Kidney (tissue), 14 donors: ENCODE measurements around the gene UNG. TPM values are rescaled to one million over a fixed set of nuclear protein-coding genes. Genes with fewer than 3 reads are reported as not detected.

Experiments used
- DNase-seq, 5 donors: peaks; one replicate each; pipeline ENCODE4 v3.0.0-alpha.2; 2013 to 2020
- FAIRE-seq: peaks from 2 replicates; lab custom pipeline; 2012; peaks lifted over from hg19 to GRCh38; lab: Jason Lieb, UNC
- H3K27ac ChIP-seq, 2 donors: one replicate each; pipeline ENCODE4 v1.7.0; 2013; ENCODE audit warnings: low read depth in 2 of 2, low read length in 2 of 2, inconsistent platforms in 1 of 2
- H3K27me3 ChIP-seq: one replicate; pipeline ENCODE4 v1.7.1; 2013; ENCODE audit warnings: low read length, inconsistent platforms; ENCODE audit not compliant: control insufficient read depth, insufficient read depth
- H3K36me3 ChIP-seq, 3 donors: one replicate each; pipeline versions ENCODE4 v1.7.0 to v1.7.1; 2013; ENCODE audit warnings: low read length in 3 of 3, control low read depth in 1 of 3, inconsistent platforms in 1 of 3; ENCODE audit not compliant: insufficient read depth in 3 of 3, control insufficient read depth in 2 of 3
- H3K4me1 ChIP-seq, 3 donors: one replicate each; pipeline versions ENCODE4 v1.7.0 to v1.7.1; 2013; ENCODE audit warnings: low read length in 3 of 3, inconsistent platforms in 1 of 3, low read depth in 1 of 3; ENCODE audit not compliant: control insufficient read depth in 2 of 3, insufficient read depth in 2 of 3
- H3K4me3 ChIP-seq, 3 donors: one replicate each; pipeline versions ENCODE4 v1.7.0 to v1.8.1; 2013; ENCODE audit warnings: low read length in 3 of 3, control low read depth in 1 of 3, inconsistent platforms in 1 of 3
- H3K9ac ChIP-seq, 3 donors: one replicate each; pipeline versions ENCODE4 v1.7.0 to v1.7.1; 2013; ENCODE audit warnings: low read length in 3 of 3, control low read depth in 1 of 3, inconsistent platforms in 1 of 3
- H3K9me3 ChIP-seq, 3 donors: one replicate each; pipeline versions ENCODE4 v1.7.0 to v1.7.1; 2013; ENCODE audit warnings: low read length in 3 of 3, control low read depth in 1 of 3, inconsistent platforms in 1 of 3; ENCODE audit not compliant: control insufficient read depth in 2 of 3, insufficient read depth in 1 of 3
- intact Hi-C: fragments of 100-400 bp; cut with DNase I; formaldehyde crosslinking; loops from one replicate; pipeline ENCODE4 v1.11.1; 2022
- polyA plus RNA-seq: library from polyadenylated mRNA; stranded (reverse); fragments of 350-450 nt; fragmentation: Illumina TruSeq; extraction: RNeasy Lipid Tissue Mini Kit (QIAGEN cat#74804); gene quantifications from one replicate; pipeline ENCODE4 v1.2.3, GENCODE V29; 2014; ENCODE audit warnings: low read depth, low replicate concordance; ENCODE audit not compliant: insufficient read depth
- total RNA-seq: library from RNA; stranded (reverse); fragmentation: NEBNext Ultra II Directional; extraction: Animal tissue kit (Norgen Biotek cat#: 25700); gene quantifications from one replicate; pipeline ENCODE4 v1.2.1, GENCODE V29; 2021
- TF ChIP-seq, protein P1 (sequence below): IDR thresholded peaks from 3 replicates; pipeline ENCODE4 v1.5.1; 2012; ENCODE audit warnings: mild to moderate bottlenecking, moderate library complexity, borderline replicate concordance; ENCODE audit not compliant: insufficient read depth; ENCODE audit errors: extremely low read depth
- donor health status: control.
- donor health status: control.
- donor health status: control.
- donor health status: control.
- donor health status: control.
- donor health status: DM: yes; HTN: yes; CAD: no.
- donor health status: Normal renal cell carcinoma (clear cell type).

UNG gene
- total and polyA plus RNA-seq, 2 donors from 2014 or later = 24.9 to 30.3 TPM

DNA sequence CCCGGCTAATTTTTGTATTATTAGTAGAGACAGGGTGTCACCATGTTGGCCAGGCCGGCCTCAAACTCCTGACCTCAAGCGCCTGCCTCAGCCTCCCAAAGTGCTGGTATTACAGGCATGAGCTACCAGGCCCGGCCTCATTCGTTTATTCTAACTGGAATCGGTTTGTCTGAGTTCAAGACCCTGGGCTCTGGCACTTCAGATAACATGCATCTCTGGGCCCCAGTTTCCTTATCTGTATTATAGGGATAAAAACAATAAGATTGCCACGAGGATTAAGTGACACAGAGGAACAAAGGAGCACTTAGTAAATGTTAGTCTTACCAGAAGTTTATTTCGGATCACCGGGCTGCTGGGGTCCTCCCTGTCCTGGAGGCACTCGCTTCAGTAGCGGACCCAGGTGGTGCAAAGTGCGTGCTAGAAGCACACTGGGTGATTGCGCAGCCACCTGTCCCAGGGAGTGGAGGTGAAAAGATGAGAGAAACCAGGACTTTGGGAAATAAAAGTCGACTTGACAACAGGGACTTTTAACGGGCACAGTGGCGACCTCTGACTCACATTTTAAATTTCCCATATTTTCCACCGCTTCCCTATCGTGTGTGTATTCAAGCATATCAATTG, 56.5 kb downstream of the UNG start:
- no peak for FAIRE-seq
- H3K36me3 ChIP-seq = no peaks in the 10 kb centered on the region
- H3K4me3 ChIP-seq = peak overlapping the region; percentile 51 to 84 (median 65)
- no peaks in the 10 kb centered on the region for H3K27me3 ChIP-seq
- peak overlapping the region; percentile 34 to 41 (median 35) for H3K9ac ChIP-seq
- peak in 2 of 5 donors; percentile 54 to 69 for DNase-seq
- peak overlapping the region; percentile 49 to 75 for H3K27ac ChIP-seq
- peaks cover 0 to 15% (median 10%) of the 10 kb centered on the region in 3 donors for H3K4me1 ChIP-seq
- TF ChIP-seq, protein P1, sequence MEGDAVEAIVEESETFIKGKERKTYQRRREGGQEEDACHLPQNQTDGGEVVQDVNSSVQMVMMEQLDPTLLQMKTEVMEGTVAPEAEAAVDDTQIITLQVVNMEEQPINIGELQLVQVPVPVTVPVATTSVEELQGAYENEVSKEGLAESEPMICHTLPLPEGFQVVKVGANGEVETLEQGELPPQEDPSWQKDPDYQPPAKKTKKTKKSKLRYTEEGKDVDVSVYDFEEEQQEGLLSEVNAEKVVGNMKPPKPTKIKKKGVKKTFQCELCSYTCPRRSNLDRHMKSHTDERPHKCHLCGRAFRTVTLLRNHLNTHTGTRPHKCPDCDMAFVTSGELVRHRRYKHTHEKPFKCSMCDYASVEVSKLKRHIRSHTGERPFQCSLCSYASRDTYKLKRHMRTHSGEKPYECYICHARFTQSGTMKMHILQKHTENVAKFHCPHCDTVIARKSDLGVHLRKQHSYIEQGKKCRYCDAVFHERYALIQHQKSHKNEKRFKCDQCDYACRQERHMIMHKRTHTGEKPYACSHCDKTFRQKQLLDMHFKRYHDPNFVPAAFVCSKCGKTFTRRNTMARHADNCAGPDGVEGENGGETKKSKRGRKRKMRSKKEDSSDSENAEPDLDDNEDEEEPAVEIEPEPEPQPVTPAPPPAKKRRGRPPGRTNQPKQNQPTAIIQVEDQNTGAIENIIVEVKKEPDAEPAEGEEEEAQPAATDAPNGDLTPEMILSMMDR = no peak
- no peaks in the 10 kb centered on the region for H3K9me3 ChIP-seq
- intact Hi-C loops = no loop called here

DNA sequence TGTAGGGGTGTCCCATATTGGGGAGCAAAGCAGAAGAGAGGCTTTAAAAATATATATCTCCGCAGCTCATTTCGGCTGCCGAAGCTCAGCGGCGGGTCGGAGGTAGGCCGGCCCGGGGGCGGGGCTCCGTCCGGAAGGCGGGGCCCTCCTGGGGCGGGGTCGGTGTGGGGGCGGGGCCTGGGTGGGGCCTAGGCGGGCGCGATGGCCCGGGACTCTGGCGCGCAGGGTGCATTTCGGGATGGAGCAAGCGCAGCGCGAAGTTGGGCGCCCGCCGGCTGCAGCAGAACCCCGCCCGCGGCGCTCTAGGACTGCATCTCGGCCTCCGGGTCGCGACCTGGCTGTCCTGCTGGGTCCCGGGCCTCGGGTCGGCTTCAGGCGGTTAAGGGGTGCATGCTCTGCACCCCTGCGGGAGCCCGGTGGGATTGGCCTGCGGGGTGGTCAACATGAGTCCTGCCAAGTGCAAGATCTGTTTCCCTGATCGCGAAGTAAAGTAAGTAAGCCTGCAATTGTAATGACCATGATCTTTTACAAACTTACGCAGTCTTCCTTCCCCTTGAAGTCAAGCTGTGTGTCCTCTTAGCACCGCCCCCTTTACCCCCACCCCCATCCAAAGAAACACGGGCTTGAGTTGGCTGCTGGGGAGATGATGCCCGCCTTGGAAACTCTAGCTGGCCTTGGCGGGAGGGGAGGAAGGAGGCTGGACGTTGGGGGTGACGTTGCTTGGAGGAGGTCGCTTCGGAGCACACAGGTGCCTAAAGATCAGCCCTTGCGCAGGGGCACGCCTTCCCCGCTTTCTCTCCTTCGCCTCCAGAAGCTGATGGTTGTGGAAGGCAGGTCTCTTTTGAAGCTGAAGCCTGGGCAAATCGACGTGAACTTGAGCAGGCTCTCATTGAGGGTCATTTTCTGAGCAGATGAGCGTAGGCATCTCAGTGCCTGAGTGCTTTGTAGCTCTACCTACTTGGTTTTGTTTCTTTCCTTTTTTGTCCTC, 57.3 kb downstream of the UNG start:
- H3K9me3 ChIP-seq = no peaks in the 10 kb centered on the region
- no peaks in the 10 kb centered on the region for H3K27me3 ChIP-seq
- no peaks in the 10 kb centered on the region for H3K36me3 ChIP-seq
- FAIRE-seq = no peak
- DNase-seq = peak; percentile 88 to 95 (median 91)
- intact Hi-C loops = no loop called here
- peak overlapping the region; percentile 35 to 79 (median 65) for H3K9ac ChIP-seq
- H3K4me1 ChIP-seq = peaks cover 0 to 15% (median 10%) of the 10 kb centered on the region in 3 donors
- peak overlapping the region; percentile 63 to 86 for H3K27ac ChIP-seq
- TF ChIP-seq, protein P1 = no peak
- peak overlapping the region; percentile 67 to 84 (median 75) for H3K4me3 ChIP-seq

DNA sequence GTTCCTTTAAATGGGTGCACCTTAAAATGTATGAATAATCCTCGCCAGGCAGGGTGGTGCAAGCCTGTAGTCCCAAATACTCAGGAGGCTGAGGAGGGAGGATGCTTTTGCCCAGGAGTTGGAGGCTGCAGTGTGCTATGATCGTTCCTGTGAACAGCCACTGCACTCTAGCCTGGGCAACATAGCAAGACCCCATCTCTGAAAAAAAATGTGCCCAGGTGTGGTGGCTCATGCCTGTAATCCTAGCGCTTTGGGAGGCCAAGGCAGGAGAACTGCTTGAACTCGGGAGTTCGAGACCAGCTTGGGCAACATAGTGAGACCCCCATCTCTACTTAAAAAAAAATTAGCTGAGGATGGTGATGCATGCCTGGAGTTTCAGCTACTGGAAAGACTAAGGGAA, 58.6 kb downstream of the UNG start:
- H3K4me1 ChIP-seq = peaks cover 0 to 26% (median 13%) of the 10 kb centered on the region in 3 donors
- H3K4me3 ChIP-seq = peak overlapping the region in 1 of 3 donors; percentile 84
- H3K27ac ChIP-seq = no peak overlapping the region
- H3K9me3 ChIP-seq = no peaks in the 10 kb centered on the region
- intact Hi-C loops = no loop called here
- no peaks in the 10 kb centered on the region for H3K27me3 ChIP-seq
- H3K9ac ChIP-seq = peak overlapping the region in 1 of 3 donors; percentile 79
- TF ChIP-seq, protein P1 = no peak
- FAIRE-seq (no peak), DNase-seq (no peak)
- H3K36me3 ChIP-seq = no peaks in the 10 kb centered on the region
